GM21737 (cell line): Measurements from ENCODE around the gene TGIF2LY.
"Not testable (repeated sequence)": the region's sequence is repeated elsewhere in the genome, so short reads cannot be mapped to it uniquely, and the experiment has no call there.

Source experiments
- ATAC-seq: cut with Tn5 transposase; IDR thresholded peaks from one replicate; pipeline ENCODE4 v1.9.1; 2021; ENCODE audit warnings: mild to moderate bottlenecking, moderate library complexity; ENCODE audit not compliant: unreplicated experiment

Gene TGIF2LY

GRCh38 chrY:3578767-3579166 is at the start of gene TGIF2LY:
Gene TGIF2LY (plus strand): TSS chrY:3579067. CDS start chrY:3579245, 178 bp downstream.
- not testable (repeated sequence) for ATAC-seq
